ENCODE data around the gene AKAP13. TPM values are rescaled to one million over a fixed set of nuclear protein-coding genes. Genes with fewer than 3 reads are reported as not detected.

The AKAP13 gene
- total RNA-seq, 4 donors from 2014 or later = 105 to 167 (median 129) TPM

- H3K4me3 ChIP-seq (ENCODE audit: low read depth, poor library complexity, severe bottlenecking) = no peak overlapping the region
- TF ChIP-seq CTCF (IDR thresholded peaks at IDR 0.05) = no peak
- TF ChIP-seq POLR2A (IDR thresholded peaks at IDR 0.05) = no peak
- 90 to 93% methylated on average over 7 of the region's 7 CpGs for WGBS, 2 donors
- DNase-seq (ENCODE audit: low spot score in 2 of 2) = no peak
- intact Hi-C loops (cut with DNase I; ENCODE audit: low total_unique reads) = no loop called here
Measured at GRCh38 chr15:85559530-85559929, 179.1 kb downstream of the AKAP13 start.

GRCh38 chr15:85562824-85563223, 182.4 kb downstream of the AKAP13 start:
- WGBS, 2 donors = 91 to 94% methylated on average over 6 of the region's 6 CpGs
- DNase-seq (ENCODE audit: low spot score in 2 of 2) = no peak
- no peak for TF ChIP-seq POLR2A (IDR thresholded peaks at IDR 0.05)
- no peak for TF ChIP-seq CTCF (IDR thresholded peaks at IDR 0.05)
- H3K4me3 ChIP-seq (ENCODE audit: low read depth, poor library complexity, severe bottlenecking) = no peak overlapping the region
- intact Hi-C loops (cut with DNase I; ENCODE audit: low total_unique reads) = no loop called here

GRCh38 chr15:85563328-85563727, 182.9 kb downstream of the AKAP13 start:
- DNase-seq (ENCODE audit: low spot score in 2 of 2) = no peak
- intact Hi-C loops (cut with DNase I; ENCODE audit: low total_unique reads) = no loop called here
- 60 to 71% methylated on average over 3 of the region's 3 CpGs for WGBS, 2 donors

GRCh38 chr15:85563731-85564130, 183.3 kb downstream of the AKAP13 start:
- TF ChIP-seq CTCF (IDR thresholded peaks at IDR 0.05) (no peak), POLR2A (IDR thresholded peaks at IDR 0.05) (no peak)
- WGBS, 2 donors = 90% methylated on average over 1 of the region's 1 CpG
- no peak overlapping the region for H3K4me3 ChIP-seq (ENCODE audit: low read depth, poor library complexity, severe bottlenecking)
- no peak for DNase-seq (ENCODE audit: low spot score in 2 of 2)
- intact Hi-C loops (cut with DNase I; ENCODE audit: low total_unique reads) = no loop called here

More at GRCh38 chr15:85563328-85563727, 182.9 kb downstream of the AKAP13 start:
- H3K4me3 ChIP-seq (ENCODE audit: low read depth, poor library complexity, severe bottlenecking) = no peak overlapping the region
- TF ChIP-seq POLR2A (IDR thresholded peaks at IDR 0.05) = no peak
- TF ChIP-seq CTCF (IDR thresholded peaks at IDR 0.05) = no peak

GRCh38 chr15:85564686-85565085, 184.3 kb downstream of the AKAP13 start:
- 43 to 54% methylated on average over 2 of the region's 2 CpGs for WGBS, 2 donors
- no peak for DNase-seq (ENCODE audit: low spot score in 2 of 2)
- no peak overlapping the region for H3K4me3 ChIP-seq (ENCODE audit: low read depth, poor library complexity, severe bottlenecking)
- TF ChIP-seq POLR2A (IDR thresholded peaks at IDR 0.05) (no peak), CTCF (IDR thresholded peaks at IDR 0.05) (no peak)
- intact Hi-C loops (cut with DNase I; ENCODE audit: low total_unique reads) = no loop called here

- 92 to 93% methylated on average over 7 of the region's 7 CpGs for WGBS, 2 donors
- intact Hi-C loops (cut with DNase I; ENCODE audit: low total_unique reads) = no loop called here
- no peak for DNase-seq (ENCODE audit: low spot score in 2 of 2)
- TF ChIP-seq CTCF (IDR thresholded peaks at IDR 0.05) (no peak), POLR2A (IDR thresholded peaks at IDR 0.05) (no peak)
- H3K4me3 ChIP-seq (ENCODE audit: low read depth, poor library complexity, severe bottlenecking) = no peak overlapping the region
Measured at GRCh38 chr15:85568261-85568808, 187.9 kb downstream of the AKAP13 start.
